GM18951 (cell line): ENCODE data around the gene ABHD13.
"Not testable (repeated sequence)": the region's sequence is repeated elsewhere in the genome, so short reads cannot be mapped to it uniquely, and the experiment has no call there.

Experiments
- POLR2A ChIP-seq: IDR thresholded peaks from 4 replicates; pipeline ENCODE4 v1.6.1; 2011; ENCODE audit warnings: mild to moderate bottlenecking; ENCODE audit not compliant: insufficient read length, insufficient read depth; ENCODE audit errors: extremely low read depth
- in situ Hi-C: fragments of 300-500 bp; cut with MboI; formaldehyde crosslinking; loops from one replicate; pipeline ENCODE4 v1.12.0; 2022; ENCODE audit warnings: low sequenced_read_pairs, mixed read lengths, inconsistent platforms; ENCODE audit not compliant: unreplicated experiment

ABHD13 gene

DNA sequence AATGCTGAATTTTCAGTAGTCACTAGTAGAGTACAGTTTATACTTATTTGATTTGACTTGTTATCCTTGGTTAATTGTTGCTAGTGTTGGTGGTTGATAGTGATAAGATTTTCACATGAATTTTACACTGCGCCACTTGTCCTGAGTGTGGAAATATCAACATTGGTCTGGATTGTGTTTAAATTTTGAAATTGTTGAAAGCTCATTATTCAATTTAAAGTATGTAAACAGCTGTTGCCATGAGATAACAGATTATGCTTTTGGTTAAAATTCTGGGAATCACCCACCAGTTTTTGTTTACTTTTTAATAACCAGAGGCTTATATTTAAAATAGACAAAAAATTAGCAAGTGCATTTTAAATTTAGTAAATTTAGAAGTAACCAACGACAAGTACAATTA is 39.1 kb downstream of the ABHD13 start:
- no peak for TF ChIP-seq POLR2A
- in situ Hi-C loops, result no loop called here

- TF ChIP-seq POLR2A, result no peak
- in situ Hi-C loops, result no loop called here
Observed at GRCh38 chr13:108263621-108264355, 45.6 kb downstream of the ABHD13 start.

- in situ Hi-C loops, result no loop called here
- TF ChIP-seq POLR2A, result no peak
Observed at GRCh38 chr13:108266321-108266990, 48.3 kb downstream of the ABHD13 start.

GRCh38 chr13:108267347-108267746 is 49.2 kb downstream of the ABHD13 start:
- no peak for TF ChIP-seq POLR2A
- in situ Hi-C loops, result no loop called here

- in situ Hi-C loops, result not testable (repeated sequence)
Observed at GRCh38 chr13:108267855-108268254, 49.7 kb downstream of the ABHD13 start.

DNA sequence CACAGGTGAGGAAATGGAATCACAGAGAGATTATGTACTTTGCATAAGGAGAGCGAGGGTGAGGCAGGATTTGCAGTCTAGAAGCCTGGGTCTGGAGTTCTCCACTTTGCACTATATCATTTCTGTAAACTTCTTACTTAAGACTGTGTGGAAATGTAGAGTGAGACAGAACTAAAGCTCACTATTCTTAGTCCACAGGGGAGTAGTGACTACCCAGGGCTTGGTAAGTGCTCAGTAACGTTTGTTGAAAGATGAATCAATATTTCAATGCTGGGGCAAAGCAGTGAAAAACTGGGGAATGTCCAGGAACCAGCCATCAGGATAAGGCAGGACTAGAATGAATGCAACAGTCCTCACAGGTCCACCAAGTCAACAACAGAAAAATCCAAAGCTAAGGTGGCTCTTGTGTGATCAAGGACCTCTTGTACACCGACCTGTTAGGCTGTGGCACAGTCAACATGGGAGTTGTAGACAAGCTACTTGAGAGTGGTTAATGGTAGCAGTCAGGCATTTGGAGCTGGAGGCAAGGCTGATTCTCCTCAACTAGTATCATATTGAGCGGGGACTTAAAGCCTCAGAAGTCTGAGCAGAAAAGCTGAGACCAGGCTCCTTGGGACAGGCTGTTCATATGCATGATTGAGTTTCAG is 50.4 kb downstream of the ABHD13 start:
- in situ Hi-C loops, result no loop called here
- no peak for TF ChIP-seq POLR2A

DNA sequence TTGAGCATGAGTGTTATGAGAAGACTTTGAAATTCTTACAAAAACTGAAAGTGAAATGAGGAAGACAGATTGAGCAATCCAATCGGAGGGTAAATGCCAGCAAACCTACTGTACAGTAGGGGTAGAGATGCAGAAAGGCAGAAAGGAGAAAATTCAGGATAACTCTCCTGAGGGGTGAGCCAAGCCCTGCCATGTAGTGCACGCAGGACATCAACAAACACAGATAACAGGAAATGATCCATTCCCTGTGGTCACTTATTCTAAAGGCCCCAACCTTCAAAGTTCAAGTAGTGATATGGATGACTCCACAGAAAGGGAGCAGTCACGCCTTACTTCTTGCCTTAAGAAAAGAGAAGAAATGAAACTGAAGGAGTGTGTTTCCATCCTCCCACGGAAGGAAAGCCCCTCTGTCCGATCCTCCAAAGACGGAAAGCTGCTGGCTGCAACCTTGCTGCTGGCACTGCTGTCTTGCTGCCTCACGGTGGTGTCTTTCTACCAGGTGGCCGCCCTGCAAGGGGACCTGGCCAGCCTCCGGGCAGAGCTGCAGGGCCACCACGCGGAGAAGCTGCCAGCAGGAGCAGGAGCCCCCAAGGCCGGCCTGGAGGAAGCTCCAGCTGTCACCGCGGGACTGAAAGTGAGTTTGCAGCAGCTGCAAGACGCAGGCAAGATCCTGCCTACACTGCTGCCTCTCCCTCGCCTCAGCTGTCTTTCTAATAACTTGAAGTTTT is 51.6 kb downstream of the ABHD13 start, which contains the start of gene TNFSF13B:
Gene TNFSF13B (plus strand): TSS at position 118 of the 728 bp plus-strand sequence. CDS start 178 bp downstream, at position 296.
- TF ChIP-seq POLR2A, result peak; percentile 63
- in situ Hi-C loops, result no loop called here

- in situ Hi-C loops, result no loop called here
- TF ChIP-seq POLR2A, result no peak
Observed at GRCh38 chr13:108270442-108270841, 52.2 kb downstream of the ABHD13 start.

DNA sequence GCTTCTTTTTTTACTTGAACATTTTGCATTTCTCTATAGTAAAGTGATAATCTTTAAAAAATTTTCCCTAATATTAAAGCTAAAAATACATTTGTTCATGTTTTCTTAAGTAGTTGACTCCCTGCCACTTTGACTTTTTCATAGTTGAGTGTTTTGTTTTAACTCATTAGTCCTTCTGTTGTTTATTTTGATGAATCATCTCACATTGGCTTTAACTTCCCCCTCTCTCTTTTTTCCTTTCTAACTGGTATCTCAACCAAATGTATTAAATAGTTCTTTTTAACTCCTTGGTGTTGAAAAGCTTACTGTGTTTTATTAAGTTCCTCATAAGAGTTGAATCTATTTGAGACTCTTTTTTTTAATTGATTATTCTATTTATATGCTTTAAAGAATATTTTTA is 54.1 kb downstream of the ABHD13 start:
- in situ Hi-C loops, result no loop called here
- no peak for TF ChIP-seq POLR2A

DNA sequence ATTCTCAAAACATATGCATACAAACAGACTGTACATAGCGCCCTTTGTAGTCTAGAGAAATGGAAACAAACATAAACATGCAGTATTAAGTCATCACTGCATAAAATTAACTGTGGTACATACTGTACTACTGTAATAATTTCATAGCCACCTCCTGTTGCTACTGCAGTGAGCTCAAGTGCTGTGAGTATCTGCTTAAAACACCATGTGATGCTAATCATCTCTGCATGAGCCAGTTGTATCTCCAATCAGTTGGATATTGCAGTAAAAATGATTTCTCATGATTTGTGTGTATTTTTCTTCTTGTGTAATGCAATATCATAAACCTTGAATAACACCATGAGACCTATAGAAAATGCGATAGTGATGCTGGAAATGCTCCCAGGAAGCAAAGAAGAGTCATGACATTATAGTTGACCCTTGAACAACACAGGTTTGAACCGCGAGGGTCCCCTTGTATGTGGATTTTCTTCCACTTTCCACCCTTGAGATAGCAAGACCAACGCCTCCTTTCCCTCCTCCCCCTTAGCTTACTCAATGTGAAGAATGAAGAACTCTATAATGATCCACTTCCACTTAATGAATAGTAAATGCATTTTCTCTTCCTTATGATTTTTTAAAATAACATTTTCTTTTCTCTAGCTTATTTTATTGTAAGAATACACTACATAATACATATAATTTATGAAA is 55.4 kb downstream of the ABHD13 start:
- no peak for TF ChIP-seq POLR2A
- in situ Hi-C loops, result no loop called here

DNA sequence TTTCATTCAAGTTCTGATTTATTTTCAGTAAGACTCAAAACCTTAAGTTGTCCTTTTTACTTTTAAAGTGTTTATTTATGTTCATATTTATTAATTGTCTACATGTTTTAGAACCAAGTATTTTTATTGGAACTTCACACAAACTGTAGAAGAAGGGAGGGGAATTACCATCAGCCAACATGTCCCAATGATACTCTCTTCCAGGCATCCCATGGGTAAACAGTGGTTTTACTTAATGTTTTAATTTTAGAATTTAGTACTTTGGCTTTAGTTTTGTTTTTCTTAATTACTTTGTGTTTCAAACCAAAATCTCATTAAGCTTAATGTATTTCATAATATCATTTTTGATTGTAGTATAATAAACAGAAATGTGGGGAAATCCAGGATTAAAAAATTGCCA is 56.5 kb downstream of the ABHD13 start:
- TF ChIP-seq POLR2A, result no peak
- in situ Hi-C loops, result no loop called here

GRCh38 chr13:108276060-108276459 is 57.9 kb downstream of the ABHD13 start:
- in situ Hi-C loops, result no loop called here
- TF ChIP-seq POLR2A, result no peak

GRCh38 chr13:108278466-108278865 is 60.3 kb downstream of the ABHD13 start:
- no peak for TF ChIP-seq POLR2A
- in situ Hi-C loops, result no loop called here
